ENCODE results near the gene NDUFV3.

NDUFV3 gene

GRCh38 chr21:42860345-42860744, 32.8 kb upstream of the NDUFV3 start:
- peaks cover 22 to 77% (median 60%) of the 10 kb centered on the region in 10 experiments for H3K4me1 ChIP-seq
- H3K4me3 ChIP-seq, result no peak overlapping the region
- H3K4me2 ChIP-seq, result no peak overlapping the region
- no peak for TF ChIP-seq Cebpa-rat (IDR thresholded peaks at IDR 0.05)
- H4K20me1 ChIP-seq, result peaks cover 36 to 98% (median 97%) of the 10 kb centered on the region in 11 experiments
- H3K9me3 ChIP-seq (replicated peaks in 1 of 11), result no peaks in the 10 kb centered on the region
- H3K27ac ChIP-seq, result no peak overlapping the region
- peaks cover 73 to 97% (median 94%) of the 10 kb centered on the region in 11 experiments for H3K36me3 ChIP-seq
- no peak overlapping the region for H3K9ac ChIP-seq
- no peaks in the 10 kb centered on the region for H3K27me3 ChIP-seq

GRCh38 chr21:42861311-42861847, 31.7 kb upstream of the NDUFV3 start:
- Histone ChIP-seq H3K36me3 (peaks cover 69 to 94% (median 88%) of the 10 kb centered on the region in 11 experiments), H3K4me3 (no peak overlapping the region), H3K9me3 (replicated peaks in 1 of 11) (no peaks in the 10 kb centered on the region), H3K4me1 (peaks cover 19 to 77% (median 60%) of the 10 kb centered on the region in 10 experiments), H3K4me2 (no peak overlapping the region), H3K27ac (no peak overlapping the region), H4K20me1 (peaks cover 40 to 98% (median 97%) of the 10 kb centered on the region in 11 experiments), H3K9ac (no peak overlapping the region), H3K27me3 (no peaks in the 10 kb centered on the region)
- no peak for TF ChIP-seq Cebpa-rat (IDR thresholded peaks at IDR 0.05)

GRCh38 chr21:42861848-42862400, 31.2 kb upstream of the NDUFV3 start:
- Histone ChIP-seq H3K27me3 (no peaks in the 10 kb centered on the region), H3K4me2 (no peak overlapping the region), H3K4me1 (peaks cover 21 to 77% (median 60%) of the 10 kb centered on the region in 10 experiments), H3K9me3 (replicated peaks in 1 of 11) (no peaks in the 10 kb centered on the region), H4K20me1 (peaks cover 37 to 98% (median 97%) of the 10 kb centered on the region in 11 experiments; a peak in 21 of 22 replicates), H3K9ac (no peak overlapping the region), H3K36me3 (peaks cover 66 to 94% (median 84%) of the 10 kb centered on the region in 11 experiments), H3K27ac (no peak overlapping the region), H3K4me3 (no peak overlapping the region)
- no peak for TF ChIP-seq Cebpa-rat (IDR thresholded peaks at IDR 0.05)

- H3K4me2 ChIP-seq, result no peak overlapping the region
- H3K4me1 ChIP-seq, result peaks cover 20 to 77% (median 60%) of the 10 kb centered on the region in 10 experiments
- H3K27me3 ChIP-seq, result no peaks in the 10 kb centered on the region
- TF ChIP-seq Cebpa-rat (IDR thresholded peaks at IDR 0.05), result no peak
- peaks cover 61 to 94% (median 78%) of the 10 kb centered on the region in 11 experiments for H3K36me3 ChIP-seq
- no peaks in the 10 kb centered on the region for H3K9me3 ChIP-seq (replicated peaks in 1 of 11)
- H3K4me3 ChIP-seq, result no peak overlapping the region
- H3K27ac ChIP-seq, result no peak overlapping the region
- no peak overlapping the region for H3K9ac ChIP-seq
- H4K20me1 ChIP-seq, result peaks cover 29 to 98% (median 97%) of the 10 kb centered on the region in 11 experiments; a peak in 21 of 22 replicates
These were observed 30.2 kb upstream of the NDUFV3 start for GRCh38 chr21:42862774-42863503.

- Histone ChIP-seq H3K27me3 (no peaks in the 10 kb centered on the region), H4K20me1 (peaks cover 24 to 98% (median 97%) of the 10 kb centered on the region in 11 experiments; a peak in 21 of 22 replicates), H3K9me3 (replicated peaks in 1 of 11) (no peaks in the 10 kb centered on the region), H3K27ac (no peak overlapping the region), H3K36me3 (peaks cover 62 to 94% (median 78%) of the 10 kb centered on the region in 11 experiments), H3K4me3 (no peak overlapping the region), H3K4me1 (peaks cover 15 to 76% (median 60%) of the 10 kb centered on the region in 10 experiments), H3K9ac (no peak overlapping the region), H3K4me2 (no peak overlapping the region)
- no peak for TF ChIP-seq Cebpa-rat (IDR thresholded peaks at IDR 0.05)
These were observed 29.6 kb upstream of the NDUFV3 start for GRCh38 chr21:42863504-42863870.

- peaks cover 15 to 74% (median 54%) of the 10 kb centered on the region in 10 experiments for H3K4me1 ChIP-seq
- peak overlapping the region in 1 of 11 experiments; percentile 66; a peak in 1 of 22 replicates for H3K27ac ChIP-seq
- H3K4me2 ChIP-seq, result peak overlapping the region in 6 of 11 experiments; percentile 84 to 96 (median 88); a peak in 10 of 22 replicates
- peaks cover 21 to 98% (median 97%) of the 10 kb centered on the region in 11 experiments; a peak in 21 of 22 replicates for H4K20me1 ChIP-seq
- no peak for TF ChIP-seq Cebpa-rat (IDR thresholded peaks at IDR 0.05)
- H3K36me3 ChIP-seq, result peaks cover 62 to 94% (median 78%) of the 10 kb centered on the region in 11 experiments
- peak overlapping the region in 3 of 11 experiments; percentile 29 to 64 (median 60); a peak in 4 of 22 replicates for H3K9ac ChIP-seq
- no peaks in the 10 kb centered on the region for H3K9me3 ChIP-seq (replicated peaks in 1 of 11)
- H3K27me3 ChIP-seq, result no peaks in the 10 kb centered on the region
- no peak overlapping the region for H3K4me3 ChIP-seq
These were observed 28.8 kb upstream of the NDUFV3 start for GRCh38 chr21:42864286-42864685.

- H3K27ac ChIP-seq, result peak overlapping the region in 7 of 11 experiments; percentile 44 to 66 (median 52); a peak in 13 of 22 replicates
- no peak for TF ChIP-seq Cebpa-rat (IDR thresholded peaks at IDR 0.05)
- 0 out of 20 replicates have a peak overlapping the region, but pooled peaks of 1 of the 10 experiments have one; percentile 29 for H3K4me3 ChIP-seq
- H3K27me3 ChIP-seq, result no peaks in the 10 kb centered on the region
- peak overlapping the region; percentile 74 to 96 (median 85) for H3K4me2 ChIP-seq
- no peaks in the 10 kb centered on the region for H3K9me3 ChIP-seq (replicated peaks in 1 of 11)
- H3K9ac ChIP-seq, result peak overlapping the region in 9 of 11 experiments; percentile 7 to 64 (median 56); a peak in 13 of 22 replicates
- peaks cover 15 to 68% (median 53%) of the 10 kb centered on the region in 10 experiments for H3K4me1 ChIP-seq
- peaks cover 64 to 94% (median 78%) of the 10 kb centered on the region in 11 experiments for H3K36me3 ChIP-seq
- H4K20me1 ChIP-seq, result peaks cover 21 to 98% (median 97%) of the 10 kb centered on the region in 11 experiments; a peak in 21 of 22 replicates
These were observed 28.0 kb upstream of the NDUFV3 start for GRCh38 chr21:42864815-42865775.

GRCh38 chr21:42865776-42866160, 27.3 kb upstream of the NDUFV3 start:
- Histone ChIP-seq H3K36me3 (peaks cover 64 to 94% (median 78%) of the 10 kb centered on the region in 11 experiments), H3K4me1 (peaks cover 15 to 67% (median 52%) of the 10 kb centered on the region in 10 experiments), H3K27ac (peak overlapping the region in 8 of 11 experiments; percentile 36 to 66 (median 52); a peak in 15 of 22 replicates), H4K20me1 (peaks cover 21 to 98% (median 97%) of the 10 kb centered on the region in 11 experiments; a peak in 21 of 22 replicates), H3K4me3 (peak overlapping the region in 4 of 10 experiments; percentile 22 to 40 (median 26); a peak in 3 of 20 replicates), H3K27me3 (no peaks in the 10 kb centered on the region), H3K4me2 (peak overlapping the region; percentile 74 to 96 (median 85)), H3K9me3 (replicated peaks in 1 of 11) (no peaks in the 10 kb centered on the region), H3K9ac (peak overlapping the region in 9 of 11 experiments; percentile 7 to 64 (median 56); a peak in 16 of 22 replicates)
- TF ChIP-seq Cebpa-rat (IDR thresholded peaks at IDR 0.05), result no peak

Measured in BLaER1 treated with 17β-estradiol and CSF1 and Interleukin-3, amounts not matched to agents 10 nM and 100 nM (cell line).